Stimulated activated CD8-positive, alpha-beta memory T cell treated with anti-CD3 and anti-CD28 coated beads, Interleukin-12 subunit alpha, Interleukin-12 subunit beta, amount 100 ng/mL, for 24 hours (primary cell): ENCODE results near the gene NAGLU.
"Not testable (repeated sequence)": the region's sequence is repeated elsewhere in the genome, so short reads cannot be mapped to it uniquely, and the experiment has no call there.

Source experiments
- DNase-seq: peaks from one replicate; pipeline ENCODE4 v3.0.0-alpha.2; 2020; ENCODE audit errors: extremely low read depth

The NAGLU gene

GRCh38 chr17:42521666-42522262, 14.3 kb upstream of the NAGLU start:
- DNase-seq, result no peak

- DNase-seq, result no peak
Measured at GRCh38 chr17:42522263-42522790, 13.7 kb upstream of the NAGLU start.

- DNase-seq, result no peak
Measured at GRCh38 chr17:42522798-42523278, 13.2 kb upstream of the NAGLU start.

- DNase-seq, result no peak
Measured at GRCh38 chr17:42525221-42525620, 10.8 kb upstream of the NAGLU start.

GRCh38 chr17:42526031-42526444, 10.0 kb upstream of the NAGLU start:
- no peak for DNase-seq

- no peak for DNase-seq
Measured at GRCh38 chr17:42527932-42528331, 8.1 kb upstream of the NAGLU start.

GRCh38 chr17:42529061-42529460, 7.0 kb upstream of the NAGLU start:
- no peak for DNase-seq

GRCh38 chr17:42530952-42531454, 5.0 kb upstream of the NAGLU start:
- DNase-seq, result no peak

GRCh38 chr17:42531455-42532354, 4.3 kb upstream of the NAGLU start:
- DNase-seq, result no peak

- no peak for DNase-seq
Measured at GRCh38 chr17:42535155-42536047, 640 bp upstream of the NAGLU start.

- DNase-seq, result peak; percentile 46
Measured at GRCh38 chr17:42536372-42537155, 523 bp downstream of the NAGLU start.

GRCh38 chr17:42537156-42537805, 1.2 kb downstream of the NAGLU start:
- DNase-seq, result no peak

GRCh38 chr17:42537826-42538451, 1.9 kb downstream of the NAGLU start:
- no peak for DNase-seq

- DNase-seq, result no peak
Measured at GRCh38 chr17:42538482-42538881, 2.4 kb downstream of the NAGLU start.

GRCh38 chr17:42540558-42540957, 4.5 kb downstream of the NAGLU start:
- not testable (repeated sequence) for DNase-seq

- DNase-seq, result no peak
Measured at GRCh38 chr17:42541041-42541833, 5.2 kb downstream of the NAGLU start.

GRCh38 chr17:42543190-42544079, 7.4 kb downstream of the NAGLU start:
- DNase-seq, result no peak

GRCh38 chr17:42544874-42545283, 8.8 kb downstream of the NAGLU start:
- no peak for DNase-seq
